ENCODE measurements around the gene STON2.

GRCh38 chr14:81390696-81391095 is 9.4 kb downstream of the STON2 start:
- TF ChIP-seq CTCF (conservative IDR thresholded peaks at IDR 0.05; ENCODE audit: low read depth, low read length), result no peak
- no peak for TF ChIP-seq EZH2 (IDR thresholded peaks at IDR 0.05; ENCODE audit: low read length, unreplicated experiment)
- no peak for TF ChIP-seq EZH2phosphoT487 (IDR thresholded peaks at IDR 0.05; ENCODE audit: borderline replicate concordance, low read length)
